ENCODE measurements around the gene SLC28A1.
"Not testable (repeated sequence)": the region's sequence is repeated elsewhere in the genome, so short reads cannot be mapped to it uniquely, and the experiment has no call there.

SLC28A1 gene

DNA sequence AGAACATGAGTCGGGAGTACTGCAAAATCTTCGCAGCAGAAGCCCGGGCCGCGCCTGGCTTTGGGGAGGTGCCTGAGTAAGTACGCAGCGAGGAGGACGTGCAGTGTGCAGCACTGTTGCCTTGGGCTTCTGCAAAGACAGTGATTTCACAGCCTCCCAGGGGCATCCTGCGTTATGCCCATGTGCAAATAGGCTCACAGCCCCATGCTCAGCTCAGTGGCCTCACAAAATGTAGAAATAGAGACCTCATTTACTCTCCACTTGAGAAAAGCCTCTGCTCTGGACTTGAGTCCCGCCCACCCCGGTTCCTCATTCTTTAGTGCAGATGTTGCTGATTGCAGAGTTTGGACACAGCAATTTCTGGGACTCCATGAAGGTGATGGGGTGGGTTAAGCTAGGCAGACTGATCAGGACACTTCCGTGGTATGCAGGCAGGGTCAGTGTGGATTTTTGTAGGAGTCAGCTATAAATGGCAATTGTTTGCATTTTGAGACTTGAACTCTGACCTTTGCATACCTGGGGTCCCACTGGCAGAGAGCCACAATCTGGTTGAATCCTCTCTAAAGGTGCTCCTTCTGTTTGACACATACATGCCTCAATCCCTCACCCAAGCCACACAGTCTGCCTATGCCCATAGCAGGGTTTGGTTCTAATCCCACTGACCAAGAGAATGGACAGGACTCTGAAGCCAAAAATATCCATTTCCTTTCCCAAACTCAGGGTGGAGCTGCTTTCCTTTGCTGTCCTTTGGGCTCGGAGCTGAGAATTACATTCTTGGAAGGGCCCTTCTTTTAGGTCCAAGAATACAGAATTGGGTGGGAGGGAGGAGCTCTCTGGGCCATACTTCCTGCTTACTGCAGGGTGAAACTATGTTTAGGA lies 20.7 kb upstream of the SLC28A1 start:
- no peak for FAIRE-seq

DNA sequence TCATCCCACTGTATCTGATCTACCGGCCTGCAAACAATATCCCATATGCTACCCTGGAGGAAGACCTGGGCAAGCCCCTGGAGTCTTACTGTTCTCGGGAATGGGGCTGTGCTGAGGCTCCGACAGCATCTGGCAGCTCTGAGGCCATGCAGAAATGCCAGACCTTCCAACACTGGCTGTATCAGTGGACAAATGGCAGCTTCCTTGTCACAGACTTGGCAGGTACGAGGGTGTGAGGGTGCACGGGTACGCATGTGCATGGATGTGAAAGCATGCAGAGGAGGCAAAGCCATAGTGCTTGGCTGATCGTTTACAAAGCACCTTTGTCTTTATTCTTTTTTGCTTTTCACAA lies 20.0 kb upstream of the SLC28A1 start:
- FAIRE-seq: no peak

DNA sequence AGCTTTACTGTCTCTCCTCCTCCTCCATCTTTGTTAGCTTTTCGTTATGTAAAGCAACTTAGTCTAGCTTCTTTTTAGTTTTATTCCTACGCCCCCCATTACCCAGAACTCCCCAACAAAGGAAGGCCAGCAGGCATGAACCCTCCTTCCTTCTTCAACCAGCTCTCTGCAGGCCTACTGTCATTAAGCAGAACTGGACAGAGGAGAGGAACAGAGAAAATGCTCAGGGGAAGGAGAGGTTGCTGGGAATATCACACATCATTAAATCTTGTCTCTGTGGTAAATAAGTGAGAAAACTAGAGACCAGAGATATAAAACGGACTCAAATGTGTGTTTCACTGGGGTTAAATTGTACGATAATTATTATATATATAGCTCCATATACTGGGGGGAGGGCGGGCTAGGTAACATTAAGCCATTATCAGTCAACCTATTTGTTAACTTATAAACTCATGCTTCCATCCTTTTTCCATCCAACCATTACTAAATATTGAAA lies 19.3 kb upstream of the SLC28A1 start:
- FAIRE-seq: no peak

DNA sequence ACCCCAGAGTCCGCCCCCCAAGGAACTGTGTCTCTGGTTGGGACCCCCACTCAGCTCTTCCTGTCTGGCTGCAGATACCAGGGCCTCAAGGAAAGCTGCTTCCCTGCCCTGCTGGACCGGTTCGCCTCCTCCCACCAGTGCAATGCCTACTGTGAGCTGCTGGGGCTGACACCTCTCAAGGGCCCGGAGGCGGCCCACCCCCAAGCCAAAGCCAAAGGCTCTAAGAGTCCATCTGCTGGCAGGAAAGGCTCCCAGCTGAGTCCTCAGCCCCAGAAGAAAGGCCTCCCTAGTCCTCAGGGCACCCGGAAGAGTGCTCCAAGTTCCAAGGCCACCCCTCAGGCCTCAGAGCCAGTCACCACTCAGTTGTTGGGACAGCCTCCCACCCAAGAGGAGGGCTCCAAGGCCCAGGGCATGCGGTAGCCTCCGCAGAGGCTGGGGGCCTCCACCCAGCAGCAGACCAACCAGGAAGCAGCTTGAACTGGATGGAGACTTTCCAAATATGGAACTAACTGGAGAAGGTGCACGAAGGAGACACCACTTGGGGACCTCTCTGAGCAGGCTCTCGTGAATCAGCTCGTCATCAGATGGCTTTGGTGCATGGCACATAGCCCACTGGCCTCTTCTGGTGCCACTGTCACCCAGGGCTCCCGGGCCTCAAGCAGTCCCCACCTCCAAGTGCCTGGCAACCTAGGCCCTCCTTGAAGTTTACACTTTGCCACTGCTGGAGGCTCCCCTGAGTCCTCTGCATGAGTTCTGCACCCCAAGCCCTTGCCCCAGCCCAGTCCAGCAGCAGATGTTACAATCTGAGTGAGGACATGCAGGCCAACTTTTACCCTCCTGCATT lies 16.2 kb upstream of the SLC28A1 start:
- FAIRE-seq: no peak

GRCh38 chr15:84869510-84869909 lies 15.0 kb upstream of the SLC28A1 start:
- FAIRE-seq: no peak

DNA sequence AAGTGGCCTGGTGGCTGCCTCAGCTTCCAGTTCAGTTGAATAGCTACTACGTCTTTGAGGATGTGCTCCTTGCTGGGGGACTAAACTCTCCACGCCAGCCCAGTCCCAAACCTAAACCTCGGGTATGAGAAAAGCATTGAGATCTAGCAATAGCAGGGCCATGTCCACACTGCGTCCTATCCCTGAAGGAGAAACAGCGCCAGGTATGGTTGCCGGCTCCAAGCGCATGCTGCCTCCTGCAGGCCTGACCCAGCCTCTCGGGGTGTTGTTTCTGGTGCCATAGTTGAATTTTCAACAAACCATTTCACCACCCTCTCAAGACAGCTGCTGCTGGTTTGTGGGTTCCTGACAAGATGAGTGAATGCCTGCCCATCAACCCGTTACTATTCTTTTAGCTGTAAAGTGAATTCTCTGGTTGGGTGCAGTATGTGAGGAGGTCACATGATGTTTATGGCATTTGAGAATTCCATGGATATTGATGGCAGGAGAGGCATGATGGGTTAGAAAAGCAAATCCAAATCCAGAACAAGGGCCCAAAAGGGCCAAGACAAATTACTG lies 13.0 kb upstream of the SLC28A1 start:
- FAIRE-seq: no peak

DNA sequence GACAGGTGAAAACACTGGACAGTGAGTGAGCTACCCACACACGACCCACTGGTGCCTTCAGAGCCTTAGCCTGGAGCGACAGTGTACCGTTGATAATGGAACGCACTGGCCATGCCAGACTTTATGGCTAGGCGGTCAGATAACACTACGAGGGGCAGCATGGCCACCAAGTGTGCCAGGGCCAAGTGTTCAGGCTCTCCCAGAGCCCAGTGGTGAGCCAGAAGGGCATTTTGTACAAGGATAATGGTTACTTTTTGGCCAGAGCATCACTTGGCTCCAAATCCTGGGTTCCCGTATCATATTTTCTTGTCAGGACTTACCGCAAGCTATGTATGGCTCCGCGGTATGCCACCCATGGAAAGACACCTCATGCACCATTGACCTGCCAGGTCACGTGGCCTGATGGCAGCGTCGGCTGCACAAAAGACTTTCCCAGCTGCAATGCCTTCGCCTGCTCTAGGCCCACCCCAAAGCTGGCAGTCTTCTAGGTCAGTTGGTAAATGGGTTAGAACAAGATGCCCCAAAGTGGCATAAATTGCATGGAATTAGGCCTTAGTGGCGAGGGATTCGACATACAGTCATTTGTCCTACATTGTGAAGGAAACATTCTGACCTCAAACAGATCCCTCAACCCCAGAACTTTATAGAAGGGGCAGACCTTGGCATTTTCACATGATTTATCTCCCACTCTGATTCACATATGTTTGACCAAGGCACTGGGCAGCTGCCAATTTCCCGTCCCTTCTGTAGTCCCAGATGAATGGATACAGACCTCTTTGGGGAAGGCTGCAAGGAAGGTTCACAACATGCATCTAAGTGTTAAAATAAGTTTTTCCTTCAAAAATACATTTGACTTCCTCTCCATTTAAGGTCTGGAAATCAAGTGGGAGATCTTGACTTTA lies 12.2 kb upstream of the SLC28A1 start:
- no peak for FAIRE-seq

GRCh38 chr15:84873997-84874396 lies 10.5 kb upstream of the SLC28A1 start:
- no peak for FAIRE-seq

DNA sequence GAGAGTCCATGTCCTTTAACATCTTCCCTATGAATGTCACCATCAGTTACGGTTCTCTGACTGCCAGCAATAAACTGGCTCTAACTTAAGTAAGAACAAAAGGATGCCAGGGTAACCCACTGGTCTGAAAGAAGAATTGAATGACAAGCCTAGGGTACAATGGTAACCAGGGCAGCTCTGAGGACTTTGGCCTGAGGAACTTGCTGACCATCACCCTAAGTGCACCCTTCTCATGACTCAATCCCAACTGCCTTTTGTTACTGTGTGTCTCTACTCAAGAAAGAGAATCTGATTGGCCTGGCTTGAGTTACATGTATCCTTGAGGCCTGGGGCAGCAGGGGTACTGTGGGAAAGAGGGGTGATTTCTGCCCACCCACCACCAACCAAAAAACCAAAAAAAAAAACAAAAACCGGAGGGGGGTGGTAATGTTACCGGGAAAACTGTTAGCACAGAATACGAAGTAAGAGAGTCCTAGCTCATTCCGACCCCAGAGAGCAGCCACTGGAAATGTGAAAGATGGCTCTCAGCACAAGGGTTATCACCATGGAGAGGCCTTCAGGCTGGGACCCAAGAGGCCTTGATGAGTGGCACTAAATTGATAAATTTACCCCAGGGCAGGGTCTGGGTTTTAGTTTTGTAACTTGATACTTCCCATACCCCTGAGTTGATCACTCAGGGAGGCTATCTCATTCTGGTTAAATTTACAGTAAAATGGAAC lies 9.3 kb upstream of the SLC28A1 start:
- FAIRE-seq: no peak

DNA sequence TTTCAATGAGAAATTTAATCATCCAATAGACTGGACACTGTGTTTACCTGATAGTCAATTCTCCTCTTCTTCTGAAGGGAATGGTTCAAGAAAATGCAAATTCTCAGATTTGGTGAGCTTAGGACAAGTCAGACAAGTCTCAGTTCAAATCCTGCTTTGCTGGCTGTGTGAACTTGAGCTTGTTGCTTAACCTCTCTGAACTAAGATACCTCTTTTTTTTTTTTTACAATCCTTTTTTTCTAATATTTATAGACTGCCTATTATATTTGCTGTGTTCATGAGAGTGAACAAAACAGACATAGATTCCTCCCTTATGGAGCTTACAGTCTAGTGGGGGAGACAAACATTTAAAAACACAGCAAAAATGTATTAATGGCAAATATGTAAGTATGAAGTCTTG lies 8.2 kb upstream of the SLC28A1 start:
- no peak for FAIRE-seq

GRCh38 chr15:84877701-84878100 lies 6.8 kb upstream of the SLC28A1 start:
- FAIRE-seq: not testable (repeated sequence)

- no peak for FAIRE-seq
Measured at GRCh38 chr15:84878504-84878903, 6.0 kb upstream of the SLC28A1 start.

DNA sequence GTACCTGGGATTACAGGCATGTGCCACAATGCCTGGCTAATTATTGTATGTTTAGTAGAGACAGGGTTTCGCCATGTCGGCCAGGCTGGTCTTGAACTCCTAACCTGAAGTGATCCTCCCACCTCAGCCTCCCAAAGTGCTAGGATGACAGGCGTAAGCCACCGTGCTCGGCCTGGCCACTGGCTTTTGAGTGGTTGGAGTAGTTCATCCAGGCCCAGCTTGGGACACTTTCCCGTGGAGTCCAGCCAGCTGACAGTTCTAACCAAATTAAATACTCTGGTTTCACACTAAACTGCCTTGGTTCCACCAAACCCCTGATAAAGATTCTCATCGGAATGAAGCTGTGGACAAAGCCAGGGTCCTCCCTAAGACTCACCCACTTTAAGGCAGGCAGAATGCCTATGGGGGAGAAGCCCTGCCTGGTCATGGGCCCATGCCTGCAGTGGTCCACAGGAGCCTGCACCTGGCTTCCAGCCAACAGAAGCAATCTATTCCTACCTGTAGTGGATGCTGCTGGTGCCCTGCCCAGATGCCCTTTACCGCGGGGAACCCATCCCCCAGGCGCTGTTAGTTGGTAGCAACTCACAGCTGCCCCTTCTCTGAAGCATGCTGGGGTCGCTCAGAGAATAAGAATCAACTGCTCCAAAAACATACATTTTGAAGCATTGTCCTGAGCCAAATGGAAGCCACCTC lies 5.2 kb upstream of the SLC28A1 start:
- no peak for FAIRE-seq

GRCh38 chr15:84880007-84880406 lies 4.5 kb upstream of the SLC28A1 start:
- no peak for FAIRE-seq

- FAIRE-seq: no peak
Measured at GRCh38 chr15:84880822-84881519, 3.5 kb upstream of the SLC28A1 start.

DNA sequence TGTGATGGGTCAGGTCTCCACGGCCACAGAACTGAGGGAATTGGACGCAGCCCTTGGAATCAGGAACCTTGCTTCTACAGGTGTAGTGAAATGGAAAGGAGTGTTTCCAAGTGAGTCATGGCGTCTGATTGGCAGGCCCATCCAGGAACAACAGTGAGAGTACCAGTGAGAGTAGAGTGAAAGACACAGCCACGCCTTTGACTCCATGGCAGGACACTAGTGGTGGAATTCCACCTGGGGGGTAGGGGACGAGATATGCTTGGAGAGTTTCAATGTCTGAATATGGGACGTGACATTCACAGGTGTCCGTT lies 3.0 kb upstream of the SLC28A1 start:
- FAIRE-seq: no peak

- FAIRE-seq: no peak
Measured at GRCh38 chr15:84883466-84883865, 996 bp upstream of the SLC28A1 start.

DNA sequence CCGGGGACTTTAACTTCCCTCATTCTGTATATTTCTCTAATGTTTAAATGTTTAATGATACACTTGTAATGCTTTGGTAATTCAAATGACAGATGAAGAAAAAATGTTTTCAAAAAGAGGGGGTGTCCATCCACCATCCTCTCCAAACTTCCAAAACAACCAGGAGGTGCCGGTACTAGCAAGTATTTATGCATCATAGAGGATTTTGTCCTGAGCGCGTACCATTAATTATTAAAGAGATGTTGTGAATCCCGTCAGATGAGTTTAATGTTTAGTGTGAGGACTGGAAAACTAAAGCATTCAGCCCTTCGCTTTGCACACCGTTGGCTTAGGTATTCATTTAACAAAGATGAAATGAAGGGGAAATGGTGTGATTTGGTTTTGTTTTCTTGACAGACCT lies 1.3 kb downstream of the SLC28A1 start:
- FAIRE-seq: no peak

DNA sequence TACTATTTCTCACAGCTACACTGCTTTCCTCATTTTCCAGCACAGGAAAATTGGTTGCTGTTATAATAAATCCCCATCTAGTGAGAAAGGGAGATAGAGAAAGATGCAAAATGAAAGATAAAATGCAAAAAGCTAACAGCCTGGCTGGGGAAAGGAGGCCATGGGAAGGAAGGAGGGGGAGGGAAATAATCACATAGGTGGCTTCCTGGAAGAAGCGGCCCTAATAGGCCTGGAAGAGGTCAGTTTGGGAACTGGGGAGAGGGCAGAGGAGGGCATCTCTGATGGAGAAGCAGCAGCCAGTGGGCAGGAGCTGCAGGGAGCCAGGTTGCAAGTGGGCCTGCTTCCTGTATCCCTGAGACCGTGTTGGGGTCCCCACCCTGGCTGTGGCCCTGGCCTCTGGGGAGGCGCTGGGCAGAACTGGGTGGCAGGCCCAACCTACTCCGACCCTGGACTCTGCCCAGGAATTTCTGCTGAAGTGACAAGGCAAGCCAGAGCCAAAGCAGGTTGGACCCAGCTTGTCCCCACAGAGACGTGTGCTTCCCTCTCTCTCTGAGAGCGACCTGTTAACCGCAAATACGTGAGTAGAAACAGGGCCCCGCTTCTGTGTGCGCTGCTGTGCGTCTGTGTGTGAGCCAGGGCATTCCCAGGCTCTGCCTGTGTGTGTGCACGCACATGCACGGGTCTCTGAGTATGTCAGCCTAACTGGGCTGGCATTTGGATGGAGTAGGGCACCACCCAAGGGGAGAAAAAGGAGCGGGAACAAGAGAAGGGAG lies 1.9 kb downstream of the SLC28A1 start:
- no peak for FAIRE-seq

DNA sequence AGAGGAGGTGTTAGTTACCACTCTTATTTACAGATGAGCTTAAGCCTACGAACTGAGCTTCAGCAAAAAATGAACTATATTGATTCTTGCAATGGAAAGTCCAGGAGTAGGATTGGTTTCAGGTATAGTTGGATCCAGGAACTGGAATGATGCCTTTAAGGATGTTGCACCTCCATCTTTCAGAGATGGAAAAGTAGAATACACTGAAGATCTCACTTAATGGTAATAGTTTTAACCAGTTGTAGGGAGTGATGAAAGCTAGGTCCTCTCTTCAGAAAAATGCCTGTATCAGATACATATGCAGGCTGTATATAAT lies 2.5 kb downstream of the SLC28A1 start:
- no peak for FAIRE-seq

Data from islet of Langerhans (tissue), 1 donor.